GM12892 (cell line): ENCODE results near the gene SMG6.

Experiments used
- POLR2AphosphoS5 ChIP-seq: IDR thresholded peaks from 2 replicates; pipeline ENCODE4 v1.6.1; 2011; ENCODE audit warnings: low read depth, low read length, control low read depth
- TAF1 ChIP-seq: IDR thresholded peaks from 2 replicates; pipeline ENCODE4 v1.6.1; 2011; ENCODE audit warnings: low read depth, mild to moderate bottlenecking, control low read depth, low read length, borderline replicate concordance

DNA sequence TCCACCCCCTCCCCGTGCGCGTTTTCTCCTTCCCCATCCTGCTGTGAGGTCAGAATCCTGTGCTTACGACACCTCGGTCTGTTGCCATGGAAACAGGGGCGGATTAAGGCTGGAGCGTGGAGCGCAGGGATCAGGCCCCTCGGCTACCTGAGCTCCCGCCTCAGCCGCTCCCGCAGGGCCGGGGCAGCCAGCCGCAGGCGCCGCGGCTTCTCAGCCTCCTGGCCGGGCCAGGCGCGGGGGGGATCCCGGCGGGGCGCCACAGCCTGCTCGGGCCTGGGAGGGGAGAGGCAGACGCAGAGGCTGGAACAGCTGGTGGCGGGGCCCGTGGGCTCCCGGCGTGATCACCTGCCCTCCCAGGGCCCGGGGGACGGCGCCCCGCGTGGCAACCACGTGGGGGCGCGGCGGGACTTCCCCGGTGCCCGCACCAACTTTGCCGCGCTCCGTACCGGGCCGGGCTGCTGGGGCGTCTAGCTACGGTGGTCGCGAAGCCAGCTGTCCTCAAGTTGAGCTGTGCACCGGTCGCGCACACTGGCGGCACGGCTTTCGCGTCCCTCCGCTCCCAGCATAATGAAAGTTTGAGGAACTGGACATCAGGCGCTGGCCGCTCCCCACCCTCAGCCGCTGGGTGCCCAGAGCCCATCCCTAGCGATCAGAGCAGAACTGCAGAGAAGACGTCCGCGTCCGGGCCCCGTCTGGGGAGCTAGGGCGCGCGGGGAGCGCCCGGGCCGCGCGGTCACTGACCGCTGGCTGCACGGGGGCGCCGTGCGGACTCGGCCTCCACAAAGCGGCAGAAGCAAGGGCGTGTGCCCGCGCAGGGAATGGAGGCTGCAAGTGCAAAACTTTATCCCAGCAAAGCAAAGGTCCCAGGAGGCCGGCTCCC, 279.7 kb downstream of the SMG6 start:
- TF ChIP-seq POLR2AphosphoS5 (no peak), TAF1 (no peak)
